GM23248 (cell line): Measurements from ENCODE around the gene MED12L. TPM values are rescaled to one million over a fixed set of nuclear protein-coding genes. Genes with fewer than 3 reads are reported as not detected.

Experiments used
- DNase-seq: peaks from one replicate; pipeline ENCODE4 v3.0.0-alpha.2; 2015
- H2AFZ ChIP-seq: fragments of 200-600 bp; sonication (generic); 2 replicates; pipeline ENCODE4 v1.6.1; 2016; ENCODE audit warnings: antibody characterized with exemption
- H3F3A ChIP-seq: fragments of 200-600 bp; sonication (generic); 2 replicates; pipeline ENCODE4 v1.6.1; 2016; ENCODE audit warnings: mild to moderate bottlenecking, antibody characterized with exemption, mixed run types; ENCODE audit not compliant: insufficient read depth
- H3K27ac ChIP-seq: fragments of 200-600 bp; sonication (generic); 2 replicates; pipeline ENCODE4 v1.5.1; 2016; ENCODE audit warnings: mild to moderate bottlenecking
- H3K27me3 ChIP-seq: fragments of 200-600 bp; sonication (generic); replicated peaks from 2 replicates; pipeline ENCODE4 v1.6.1; 2016; ENCODE audit warnings: mild to moderate bottlenecking; ENCODE audit not compliant: insufficient read depth
- H3K36me3 ChIP-seq: fragments of 200-600 bp; sonication (generic); 2 replicates; pipeline ENCODE4 v1.6.1; 2016; ENCODE audit warnings: low read depth, mild to moderate bottlenecking
- H3K4me1 ChIP-seq: fragments of 200-600 bp; sonication (generic); 2 replicates; pipeline ENCODE4 v1.6.1; 2016; ENCODE audit warnings: mild to moderate bottlenecking; ENCODE audit not compliant: insufficient read depth
- H3K4me2 ChIP-seq: fragments of 200-600 bp; sonication (generic); one replicate; pipeline ENCODE4 v1.6.1; 2016; ENCODE audit warnings: mild to moderate bottlenecking; ENCODE audit not compliant: unreplicated experiment
- H3K4me3 ChIP-seq: fragments of 200-600 bp; sonication (generic); 2 replicates; pipeline ENCODE4 v1.5.1; 2016; ENCODE audit warnings: mild to moderate bottlenecking
- H3K79me2 ChIP-seq: fragments of 200-600 bp; sonication (generic); 2 replicates; pipeline ENCODE4 v1.6.1; 2016; ENCODE audit warnings: mild to moderate bottlenecking; ENCODE audit not compliant: insufficient read depth
- H3K9ac ChIP-seq: fragments of 200-600 bp; sonication (generic); 2 replicates; pipeline ENCODE4 v1.6.1; 2016; ENCODE audit warnings: mild to moderate bottlenecking
- H3K9me2 ChIP-seq: fragments of 200-600 bp; sonication (generic); 2 replicates; pipeline ENCODE4 v1.6.1; 2016; ENCODE audit warnings: mixed run types, mild to moderate bottlenecking, moderate library complexity; ENCODE audit not compliant: insufficient read depth
- H3K9me3 ChIP-seq: fragments of 200-600 bp; sonication (generic); one replicate; pipeline ENCODE4 v1.6.1; 2017; ENCODE audit warnings: low read depth
- H4K20me1 ChIP-seq: fragments of 200-600 bp; sonication (generic); 2 replicates; pipeline ENCODE4 v1.6.0; 2016; ENCODE audit not compliant: insufficient read depth
- EZH2 ChIP-seq: fragments of 200-600 bp; sonication (generic); IDR thresholded peaks from 2 replicates; pipeline ENCODE4 v1.6.1; 2018; ENCODE audit warnings: antibody characterized with exemption, mild to moderate bottlenecking; ENCODE audit not compliant: insufficient read depth, poor library complexity, severe bottlenecking
- EZH2phosphoT487 ChIP-seq: fragments of 200-600 bp; sonication (generic); IDR thresholded peaks from 2 replicates; pipeline ENCODE4 v1.6.1; 2018; ENCODE audit warnings: antibody characterized with exemption, moderate library complexity, mild to moderate bottlenecking, low read depth; ENCODE audit not compliant: insufficient read depth
- WGBS, 2 experiments: methylation state at CpG; one replicate each; pipeline ENCODE4 v1.1.6; 2015 to 2017; ENCODE audit warnings: low lambda C conversion rate in 2 of 2, low coverage in 1 of 2; ENCODE audit errors: missing lambda C conversion rate in 2 of 2; 5-methylcytosine and 5-hydroxymethylcytosine counted together
- in situ Hi-C: fragments of 300-500 bp; cut with MboI; formaldehyde crosslinking; loops from 2 replicates; pipeline ENCODE4 v1.15.0; 2020
- polyA plus RNA-seq: library from polyadenylated mRNA; unstranded; fragments of >200 nt; fragmentation: Nextera tagmentation; extraction: Ambion mirVana; gene quantifications from 2 replicates; pipeline ENCODE4 v1.2.1, GENCODE V29; 2016
- total RNA-seq: library from RNA; depleted of rRNA; stranded (reverse); fragments of >200 nt; shearing (Covaris generic); gene quantifications from 2 replicates; pipeline ENCODE4 v1.2.3, GENCODE V29; 2014

The MED12L gene
- total and polyA plus RNA-seq, 2 experiments from 2014 or later, result 0.13 to 0.32 TPM

DNA sequence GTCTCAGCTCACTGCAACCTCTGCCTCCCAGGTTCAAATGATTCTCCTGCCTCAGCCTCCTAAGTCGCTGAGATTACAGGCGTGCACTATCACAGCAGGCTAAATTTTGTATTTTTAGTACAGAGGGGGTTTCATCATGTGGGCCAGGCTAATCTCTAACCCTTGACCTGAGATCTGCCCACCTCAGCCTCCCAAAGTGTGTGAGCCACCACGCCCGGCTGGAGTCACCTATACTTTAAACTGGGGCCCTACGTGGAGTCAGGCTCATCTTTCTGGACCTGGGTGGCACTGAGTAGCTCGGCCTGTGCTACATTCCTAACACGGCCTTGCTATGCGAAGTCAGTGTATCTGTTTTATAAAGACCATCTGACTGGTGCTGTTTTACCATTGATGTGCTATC, 111.8 kb downstream of the MED12L start:
- WGBS, 2 experiments, result 93 to 97% methylated on average over 8 of the region's 8 CpGs
- H3K36me3 ChIP-seq, result no peaks in the 10 kb centered on the region
- DNase-seq, result no peak
- no peak overlapping the region for H3K27ac ChIP-seq
- H3K4me3 ChIP-seq, result no peak overlapping the region
- H3K79me2 ChIP-seq, result no peaks in the 10 kb centered on the region
- peaks cover 11% of the 10 kb centered on the region for H3K4me1 ChIP-seq
- TF ChIP-seq EZH2 (no peak), EZH2phosphoT487 (no peak)
- H3K9me3 ChIP-seq, result no peaks in the 10 kb centered on the region
- no peak overlapping the region for H3K9ac ChIP-seq
- H3F3A ChIP-seq, result no peaks in the 10 kb centered on the region
- H3K4me2 ChIP-seq, result no peak overlapping the region
- H2AFZ ChIP-seq, result no peak overlapping the region
- H3K9me2 ChIP-seq, result no peaks in the 10 kb centered on the region; the same call in 1 of the 2 replicates
- H4K20me1 ChIP-seq, result no peaks in the 10 kb centered on the region
- in situ Hi-C loops, result no loop called here
- H3K27me3 ChIP-seq, result no peaks in the 10 kb centered on the region

DNA sequence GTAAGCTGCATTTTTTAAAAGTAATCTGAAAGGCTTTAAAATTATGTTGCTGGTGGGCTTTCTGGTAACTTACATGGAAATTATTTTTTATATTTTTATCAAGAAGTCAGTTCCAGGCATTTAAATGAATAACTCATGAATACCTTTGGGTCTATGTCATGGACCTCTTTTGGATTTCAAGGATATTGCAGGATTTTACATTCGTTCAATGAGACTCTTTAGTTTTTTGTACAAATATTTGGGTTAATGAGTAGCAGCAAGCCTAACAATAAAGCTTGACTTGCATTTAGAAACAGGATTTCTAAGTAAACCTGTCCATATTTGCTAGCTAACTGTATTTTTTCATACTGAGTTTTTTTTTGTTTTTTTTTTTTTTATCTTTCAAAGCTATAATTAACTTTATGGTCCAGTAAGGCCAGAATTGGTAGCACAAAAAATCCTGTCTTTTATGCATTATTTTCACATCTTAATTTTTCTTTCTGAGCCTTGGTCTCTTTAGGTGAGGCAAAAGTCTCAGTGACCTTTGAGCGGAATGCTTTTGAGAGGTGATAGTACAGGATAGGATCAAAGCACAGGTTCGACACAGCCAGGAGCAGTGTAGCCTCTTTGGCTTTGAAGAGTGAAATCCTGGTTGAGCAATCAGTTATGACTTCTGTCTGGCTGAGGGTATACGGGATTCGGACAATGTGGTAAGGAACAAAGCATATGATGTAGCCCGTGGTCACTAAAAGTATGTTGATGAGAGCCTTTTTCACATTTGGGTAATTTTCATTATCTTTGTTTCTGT, 112.7 kb downstream of the MED12L start:
- no peaks in the 10 kb centered on the region for H3K27me3 ChIP-seq
- peaks cover 11% of the 10 kb centered on the region for H3K4me1 ChIP-seq
- TF ChIP-seq EZH2phosphoT487, result no peak
- TF ChIP-seq EZH2, result no peak
- no peaks in the 10 kb centered on the region for H3F3A ChIP-seq
- H3K9me3 ChIP-seq, result no peaks in the 10 kb centered on the region
- WGBS, 2 experiments, result 78% methylated on average over 6 of the region's 6 CpGs
- H3K36me3 ChIP-seq, result no peaks in the 10 kb centered on the region
- DNase-seq, result peak; percentile 56
- no peak overlapping the region for H3K4me3 ChIP-seq
- H3K79me2 ChIP-seq, result no peaks in the 10 kb centered on the region
- no peaks in the 10 kb centered on the region; the same call in 1 of the 2 replicates for H3K9me2 ChIP-seq
- H3K9ac ChIP-seq, result no peak overlapping the region
- no peak overlapping the region for H2AFZ ChIP-seq
- no peaks in the 10 kb centered on the region for H4K20me1 ChIP-seq
- in situ Hi-C loops, result no loop called here
- H3K27ac ChIP-seq, result peak overlapping the region; percentile 35
- H3K4me2 ChIP-seq, result peak overlapping the region; percentile 43

DNA sequence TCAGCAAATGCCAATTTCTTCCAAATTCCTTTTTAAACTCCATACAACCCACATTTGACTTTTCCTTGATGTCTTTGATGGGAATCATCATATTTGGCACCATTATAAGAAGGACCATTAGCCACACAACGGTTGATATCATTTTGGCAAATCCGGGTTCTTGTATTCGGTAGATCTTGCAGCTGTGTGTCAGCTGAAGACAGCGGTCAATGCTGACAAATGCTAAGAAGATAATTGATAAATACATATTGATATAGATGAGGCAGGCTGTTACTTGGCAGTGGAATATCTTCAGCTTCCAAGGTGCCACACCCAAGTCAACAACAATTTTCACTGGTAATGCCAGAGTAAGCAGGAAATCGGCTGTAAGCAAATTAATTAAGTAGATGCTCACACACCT, 113.4 kb downstream of the MED12L start:
- Histone ChIP-seq H2AFZ (no peak overlapping the region), H3F3A (no peaks in the 10 kb centered on the region), H3K79me2 (no peaks in the 10 kb centered on the region), H3K4me3 (no peak overlapping the region), H3K4me2 (no peak overlapping the region), H3K9me3 (no peaks in the 10 kb centered on the region), H3K9ac (no peak overlapping the region), H3K27me3 (no peaks in the 10 kb centered on the region), H4K20me1 (no peaks in the 10 kb centered on the region), H3K9me2 (no peaks in the 10 kb centered on the region), H3K36me3 (no peaks in the 10 kb centered on the region), H3K27ac (no peak overlapping the region; the same call in 1 of the 2 replicates), H3K4me1 (peaks cover 11% of the 10 kb centered on the region)
- 98% methylated on average over 5 of the region's 5 CpGs for WGBS, 2 experiments
- no peak for DNase-seq
- TF ChIP-seq EZH2phosphoT487, result no peak
- TF ChIP-seq EZH2, result no peak
- in situ Hi-C loops, result no loop called here

DNA sequence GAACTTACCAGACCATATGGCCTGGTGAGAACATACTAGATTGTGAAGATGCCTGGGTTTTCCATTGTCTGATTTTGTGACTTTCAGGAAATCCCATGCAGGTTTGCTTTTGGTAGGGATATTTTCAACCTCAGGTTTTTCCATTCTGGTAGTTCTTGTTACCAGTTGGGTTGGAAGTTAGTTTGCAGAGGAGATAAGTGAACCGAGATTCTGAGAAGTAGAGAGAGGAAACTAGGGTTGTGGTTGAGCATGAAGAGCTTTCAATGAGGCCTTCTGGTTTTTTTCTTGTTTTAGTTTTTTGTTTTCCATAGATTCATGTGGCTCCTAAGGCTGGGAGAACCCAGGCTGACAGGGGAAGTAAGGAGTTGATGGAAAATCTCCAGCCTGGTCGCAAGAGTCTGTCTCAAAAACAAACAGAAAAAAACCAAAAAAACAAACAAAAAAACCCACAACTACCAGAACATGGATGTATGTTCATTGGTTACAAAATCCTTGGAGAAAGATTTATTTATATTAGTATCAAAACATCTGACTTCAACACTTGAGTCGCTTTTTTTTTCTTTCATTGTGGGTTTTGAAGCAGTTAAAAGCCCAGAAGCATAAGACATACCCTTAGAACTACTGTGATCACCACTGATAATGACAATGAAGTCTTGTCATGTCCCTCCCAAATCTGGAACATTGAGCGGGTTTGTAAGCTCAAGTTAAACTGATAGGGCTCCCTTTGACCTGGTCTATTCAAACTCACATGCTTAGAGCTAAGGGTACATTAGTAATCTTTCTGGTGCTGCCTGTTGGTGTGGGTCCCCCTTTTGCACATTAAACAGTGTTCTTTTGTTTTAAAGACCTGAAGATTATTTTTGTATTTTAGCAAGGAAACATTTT, 114.3 kb downstream of the MED12L start:
- no peaks in the 10 kb centered on the region for H3K36me3 ChIP-seq
- WGBS, 2 experiments, result 87 to 93% methylated on average over 4 of the region's 4 CpGs
- no peaks in the 10 kb centered on the region for H3K27me3 ChIP-seq
- H3K4me1 ChIP-seq, result peaks cover 11% of the 10 kb centered on the region
- DNase-seq, result no peak
- H3K9ac ChIP-seq, result no peak overlapping the region
- H3K9me3 ChIP-seq, result no peaks in the 10 kb centered on the region
- no peak overlapping the region for H3K4me2 ChIP-seq
- no peaks in the 10 kb centered on the region for H4K20me1 ChIP-seq
- in situ Hi-C loops, result no loop called here
- H3K79me2 ChIP-seq, result no peaks in the 10 kb centered on the region
- no peaks in the 10 kb centered on the region for H3K9me2 ChIP-seq
- TF ChIP-seq EZH2phosphoT487 (no peak), EZH2 (no peak)
- no peak overlapping the region for H2AFZ ChIP-seq
- no peak overlapping the region for H3K27ac ChIP-seq
- no peaks in the 10 kb centered on the region for H3F3A ChIP-seq
- H3K4me3 ChIP-seq, result no peak overlapping the region
